RKO (cell line): Measurements from ENCODE around the gene PDIK1L.

ENCODE experiments used
- DNase-seq: peaks from one replicate; pipeline ENCODE4 v3.0.0-alpha.2; 2016; ENCODE audit warnings: low spot score

Gene PDIK1L

GRCh38 chr1:26111530-26112406, at the start of gene PDIK1L:
Gene PDIK1L (plus strand): TSS chr1:26111824. CDS start chr1:26114309, 2,485 bp downstream.
- DNase-seq = peak; percentile 93

DNA sequence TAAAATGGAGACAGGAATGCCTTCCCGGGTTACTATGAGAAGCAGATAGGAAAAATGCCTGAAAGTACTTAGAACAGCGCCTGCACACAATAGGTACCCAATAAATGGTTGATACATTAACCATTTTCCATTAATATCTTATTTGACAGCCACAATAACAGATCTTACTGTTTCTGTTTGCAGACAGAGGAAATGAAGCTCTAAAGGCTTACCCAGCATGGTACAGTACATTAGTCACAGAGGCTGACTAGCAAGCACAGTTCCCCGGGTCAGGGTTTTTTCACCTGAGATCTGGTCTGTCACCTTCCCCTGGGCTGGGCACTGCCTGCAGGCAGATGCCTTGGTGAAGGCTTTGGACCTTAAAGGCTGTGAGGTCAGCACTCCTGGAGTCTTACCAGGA, 47.1 kb upstream of the PDIK1L start:
- DNase-seq = no peak

DNA sequence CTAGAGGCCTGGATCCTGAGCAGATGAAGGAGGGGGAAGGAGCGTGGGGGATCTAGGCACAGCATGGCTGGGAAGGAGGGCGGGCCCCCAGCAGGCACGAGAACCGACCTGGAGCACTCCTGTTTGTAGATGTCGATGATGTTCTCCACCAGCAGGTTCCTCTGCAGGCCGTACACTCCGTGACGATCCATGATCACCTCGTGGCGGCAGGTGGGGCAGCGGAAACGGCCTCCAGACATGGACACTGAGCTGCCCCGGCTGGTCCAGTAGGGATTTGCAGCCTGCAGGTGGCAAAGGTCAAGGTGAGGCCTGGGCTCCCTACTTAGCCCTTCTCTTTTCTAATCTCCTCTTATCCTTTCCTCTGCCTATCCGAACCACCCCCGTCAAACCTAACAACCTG, 45.5 kb upstream of the PDIK1L start:
- DNase-seq = no peak

DNA sequence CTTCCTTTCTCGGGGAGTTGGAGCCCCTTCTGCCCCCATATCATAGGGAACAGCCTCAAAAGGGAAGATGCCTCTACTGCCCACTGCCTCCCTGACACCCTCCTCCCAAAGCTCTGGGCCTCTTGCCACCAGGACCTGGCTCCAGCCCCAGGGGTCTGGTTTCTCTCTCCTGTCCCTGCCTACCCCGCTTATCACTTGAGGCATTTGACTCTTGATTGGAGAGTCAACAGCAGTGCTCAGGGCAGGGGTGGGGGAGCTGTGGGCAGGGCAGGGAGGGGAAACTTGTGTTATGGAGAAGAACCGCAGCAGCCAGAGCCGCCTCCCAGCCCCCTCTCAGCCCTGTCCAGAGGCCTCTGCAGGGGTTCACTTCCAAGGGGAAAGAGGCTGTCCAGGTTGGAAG, 44.8 kb upstream of the PDIK1L start:
- no peak for DNase-seq

DNA sequence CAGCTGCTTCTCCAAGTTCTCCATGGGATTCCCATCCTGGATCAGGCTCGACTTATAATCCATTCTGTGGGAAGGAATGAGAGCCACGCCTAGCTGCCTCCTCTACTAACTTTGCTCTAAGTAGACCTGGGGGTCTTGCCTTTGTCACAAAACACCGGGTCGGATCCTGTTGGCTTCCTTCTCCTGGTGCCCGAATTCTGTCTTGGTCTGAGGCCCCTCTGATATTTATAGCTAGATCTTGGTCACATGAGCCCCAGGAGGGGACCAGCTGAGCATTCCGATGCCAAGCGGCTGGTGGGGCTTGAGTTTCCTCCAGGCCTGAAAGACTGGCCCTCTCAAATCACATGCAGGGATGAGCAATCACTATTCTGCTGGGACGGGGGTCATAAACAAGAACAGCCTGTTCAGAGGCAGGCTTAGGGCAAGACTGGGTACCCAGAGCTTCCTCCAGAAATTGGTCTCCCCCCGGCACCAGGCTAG, 44.2 kb upstream of the PDIK1L start, which contains the start of gene TRIM63:
TSS of gene TRIM63 (minus strand) at position 199 of the 480 bp plus-strand sequence. CDS start at position 63, 136 bp downstream.
- DNase-seq = no peak

DNA sequence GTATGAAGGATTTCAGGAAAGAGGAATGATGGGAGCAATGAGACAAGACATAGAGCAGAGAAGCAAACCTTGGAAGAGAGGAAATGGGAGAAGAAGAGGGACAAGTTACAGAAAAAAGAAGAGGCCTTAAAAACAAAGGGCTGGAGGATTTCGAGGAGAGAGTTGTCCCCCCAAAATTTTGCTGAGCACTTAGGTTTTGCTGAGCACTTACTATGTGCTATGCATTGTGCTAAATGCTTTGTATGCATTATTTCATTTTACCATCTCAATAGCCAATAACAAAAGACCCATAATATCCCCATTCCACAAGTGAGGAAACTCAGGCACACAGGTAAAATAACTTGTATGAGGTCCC, 41.7 kb upstream of the PDIK1L start:
- DNase-seq = no peak

DNA sequence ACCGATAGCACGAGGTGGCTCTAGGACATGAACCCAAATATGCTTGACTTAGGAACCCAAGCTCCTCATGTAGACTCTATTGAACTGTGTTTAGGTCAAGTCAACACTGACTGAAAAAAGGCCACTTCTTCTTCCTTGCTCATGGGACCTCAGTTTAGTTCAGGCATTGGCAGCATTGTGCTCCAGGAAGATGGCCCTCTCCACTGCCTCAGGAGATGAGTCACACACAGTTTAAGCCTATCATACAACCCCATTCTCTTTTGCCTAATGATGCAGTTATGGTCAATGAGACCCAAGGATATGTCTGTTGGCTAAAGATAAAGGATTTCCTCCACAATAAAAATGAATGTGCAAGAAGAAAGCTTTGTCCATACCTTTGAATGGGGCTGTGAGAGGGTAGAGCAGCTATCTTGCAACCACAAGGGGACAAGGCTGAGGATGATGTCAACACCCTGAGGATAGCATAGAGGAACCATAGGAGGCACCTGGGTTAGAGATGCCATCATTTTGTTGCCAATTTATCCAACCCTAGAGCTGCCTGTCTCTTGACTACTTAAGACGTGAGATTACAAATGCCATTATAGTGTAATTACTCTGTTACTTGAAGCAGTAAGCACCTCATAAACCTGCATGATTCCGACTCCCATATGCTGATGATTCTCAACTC, 41.2 kb upstream of the PDIK1L start:
- DNase-seq = peak; percentile 7

DNA sequence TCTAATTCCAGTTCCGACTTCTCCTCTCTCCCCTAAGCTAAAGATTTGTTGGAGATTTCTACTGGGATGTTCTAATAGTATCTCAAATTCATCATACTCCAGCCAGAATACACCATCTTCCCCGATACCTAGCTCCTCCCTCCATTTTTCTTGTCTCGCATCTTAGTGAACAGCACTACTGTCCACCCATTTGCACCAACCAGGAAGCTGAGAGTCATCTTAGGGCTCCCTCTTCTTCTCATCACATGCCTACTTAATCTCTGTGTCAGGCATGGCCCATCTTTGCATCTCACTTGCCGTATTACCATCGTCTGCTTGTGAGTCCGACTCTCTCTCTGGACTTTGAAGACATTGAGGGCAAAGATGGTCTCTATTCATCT, 40.7 kb upstream of the PDIK1L start:
- DNase-seq = no peak

DNA sequence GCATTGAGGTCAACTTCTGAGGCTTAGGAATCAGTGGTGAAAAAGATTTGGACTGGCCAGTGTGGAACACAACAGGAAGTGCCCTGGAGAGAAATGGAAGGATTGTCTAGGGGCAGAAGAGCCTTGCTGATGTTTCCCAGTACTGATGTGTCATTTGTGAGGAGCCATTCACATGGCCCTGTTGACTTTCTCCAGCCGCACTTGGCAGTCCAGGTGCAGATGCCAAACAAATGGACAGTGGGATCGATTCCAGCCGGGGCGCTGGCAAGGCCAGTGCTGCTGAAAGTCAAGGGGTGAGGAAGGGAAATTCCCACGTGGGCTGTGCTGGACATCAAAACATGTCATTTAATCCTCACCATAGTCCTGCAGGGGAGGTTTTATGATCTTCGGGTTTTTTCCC, 39.3 kb upstream of the PDIK1L start:
- DNase-seq = no peak

DNA sequence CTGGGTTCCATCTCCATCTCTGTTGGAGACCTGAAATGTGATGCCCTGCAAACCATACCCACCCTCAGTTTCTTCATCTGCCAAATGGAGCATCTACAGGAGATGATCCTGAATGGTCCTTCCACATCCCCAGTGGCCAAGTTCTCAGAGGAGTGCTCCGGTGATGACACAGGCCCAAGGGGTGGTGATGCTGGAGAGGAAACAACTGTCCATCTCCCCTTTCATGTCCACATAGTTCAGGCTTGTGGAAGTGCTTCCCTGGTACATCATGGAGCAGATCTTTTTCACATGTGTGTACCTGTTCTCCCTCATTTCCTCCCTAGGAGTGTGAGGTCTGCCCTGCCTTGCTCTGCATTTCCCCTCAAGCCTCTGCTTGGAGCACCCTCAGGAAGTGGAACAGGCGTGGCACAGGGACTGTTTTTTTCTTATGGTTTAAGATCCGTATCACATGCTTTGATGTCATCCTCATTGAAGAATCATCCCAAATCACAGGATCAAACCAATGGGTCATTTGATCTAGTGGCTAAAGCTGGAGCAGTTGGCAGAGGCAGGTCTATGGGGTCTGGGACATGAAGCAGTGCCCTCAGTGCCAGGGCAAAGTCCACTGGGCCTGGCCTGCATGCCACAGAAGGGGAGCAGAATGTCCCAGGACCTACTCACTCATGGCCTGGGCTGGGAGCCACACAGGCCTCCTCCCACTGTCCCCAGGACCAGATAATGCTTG, 36.0 kb upstream of the PDIK1L start:
- no peak for DNase-seq

GRCh38 chr1:26077524-26077923, 34.1 kb upstream of the PDIK1L start:
- DNase-seq = no peak

GRCh38 chr1:26078286-26079177, 33.1 kb upstream of the PDIK1L start:
- no peak for DNase-seq

GRCh38 chr1:26079178-26079563, 32.5 kb upstream of the PDIK1L start:
- DNase-seq = no peak

GRCh38 chr1:26079960-26080814, 31.4 kb upstream of the PDIK1L start:
- no peak for DNase-seq

DNA sequence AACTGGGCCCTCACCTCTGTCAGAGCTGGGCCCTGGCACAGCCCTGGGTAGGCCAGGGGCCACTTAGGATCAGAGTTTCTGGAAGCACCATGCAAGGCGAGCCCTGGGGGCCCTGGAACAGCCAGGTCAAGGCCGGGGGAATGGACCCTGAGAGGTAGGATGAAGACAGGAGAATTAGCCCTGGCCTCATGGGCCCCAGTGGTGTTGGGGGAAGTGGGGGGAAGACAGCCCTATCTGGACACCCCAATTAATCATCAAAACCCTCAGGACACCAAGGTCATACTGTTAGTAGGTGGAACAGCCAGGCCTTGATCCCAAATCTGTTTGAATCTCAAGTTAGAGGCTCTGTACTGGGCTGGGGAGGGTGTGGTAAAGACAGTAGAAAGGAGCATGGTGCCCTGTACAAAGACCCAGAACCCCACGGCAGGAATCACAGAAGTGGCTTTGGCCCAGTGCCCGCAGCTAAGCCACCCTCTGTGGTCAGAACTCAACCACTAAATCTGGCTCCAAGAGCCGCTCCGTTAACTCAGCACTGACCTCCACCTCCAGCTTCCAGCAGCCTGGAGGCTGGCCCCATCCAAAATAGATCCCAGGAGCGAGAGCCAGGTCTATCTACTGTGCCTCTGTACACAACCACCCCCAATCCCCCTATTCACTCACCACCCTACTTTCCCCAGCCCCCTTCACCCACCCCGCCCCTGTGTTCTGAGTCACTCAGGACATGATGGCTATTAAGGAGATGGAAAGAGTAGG, 30.2 kb upstream of the PDIK1L start:
- DNase-seq = no peak

DNA sequence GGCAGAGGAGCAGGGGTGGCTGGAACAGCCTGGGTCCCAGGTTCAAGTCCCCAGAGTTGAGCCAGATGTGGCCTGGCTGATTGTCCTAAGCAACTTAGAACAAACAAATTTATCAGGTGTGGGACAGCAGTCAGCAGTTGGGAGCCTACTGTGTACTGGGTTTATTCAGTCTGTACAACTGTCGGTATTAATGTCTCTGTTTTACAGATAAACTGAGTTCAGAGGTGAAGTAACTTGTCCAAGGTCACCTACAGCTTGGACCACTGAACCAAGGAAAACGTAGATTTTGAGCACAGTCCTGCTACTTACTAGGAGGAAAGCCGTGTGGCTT, 29.6 kb upstream of the PDIK1L start:
- no peak for DNase-seq

DNA sequence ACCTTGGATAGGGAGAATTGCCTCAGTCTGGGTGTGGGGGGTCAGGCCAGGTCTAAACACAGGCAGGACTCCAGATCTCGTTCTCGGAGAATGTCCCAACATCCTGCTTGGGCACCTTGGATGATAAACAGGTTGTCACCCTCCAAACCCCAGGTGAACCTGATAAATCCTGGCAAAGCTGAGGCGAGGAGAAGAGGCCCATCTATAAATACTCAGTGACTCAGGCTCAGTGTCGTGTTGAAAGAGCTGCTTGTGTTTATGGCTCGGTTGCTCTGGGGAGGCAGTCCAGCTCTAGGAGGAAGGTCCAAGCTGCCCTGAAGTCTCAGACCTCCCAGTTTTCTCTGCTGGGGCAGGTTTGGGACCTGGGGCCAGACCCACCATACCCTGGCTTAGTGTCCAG, 28.4 kb upstream of the PDIK1L start:
- DNase-seq = no peak

- DNase-seq = no peak
Observed at GRCh38 chr1:26084091-26084561, 27.5 kb upstream of the PDIK1L start.

- no peak for DNase-seq
Observed at GRCh38 chr1:26084844-26085243, 26.8 kb upstream of the PDIK1L start.

- DNase-seq = no peak
Observed at GRCh38 chr1:26089125-26089524, 22.5 kb upstream of the PDIK1L start.
